HG02588 (cell line): ENCODE results near the gene LBH.

ENCODE experiments used
- ATAC-seq: cut with Tn5 transposase; IDR thresholded peaks from one replicate; pipeline ENCODE4 v1.9.1; 2021; ENCODE audit warnings: mild to moderate bottlenecking, moderate library complexity; ENCODE audit not compliant: unreplicated experiment

The LBH gene

GRCh38 chr2:30234180-30234971, 3.0 kb downstream of the LBH start:
- no peak for ATAC-seq

GRCh38 chr2:30235008-30235655, 3.8 kb downstream of the LBH start:
- no peak for ATAC-seq

- no peak for ATAC-seq
These were observed 4.7 kb downstream of the LBH start for GRCh38 chr2:30235859-30236535.

- ATAC-seq: no peak
These were observed 5.4 kb downstream of the LBH start for GRCh38 chr2:30236591-30237238.

- no peak for ATAC-seq
These were observed 6.1 kb downstream of the LBH start for GRCh38 chr2:30237239-30237965.

GRCh38 chr2:30237966-30238800, 6.8 kb downstream of the LBH start:
- no peak for ATAC-seq

GRCh38 chr2:30239308-30239985, 8.1 kb downstream of the LBH start:
- ATAC-seq: no peak

GRCh38 chr2:30239986-30240752, 8.8 kb downstream of the LBH start:
- no peak for ATAC-seq

GRCh38 chr2:30243231-30243630, 11.9 kb downstream of the LBH start:
- ATAC-seq: no peak

- no peak for ATAC-seq
These were observed 14.0 kb downstream of the LBH start for GRCh38 chr2:30245364-30245763.

- no peak for ATAC-seq
These were observed 17.5 kb downstream of the LBH start for GRCh38 chr2:30248791-30249190.

GRCh38 chr2:30249354-30249753, 18.0 kb downstream of the LBH start:
- ATAC-seq: no peak

- no peak for ATAC-seq
These were observed 19.1 kb downstream of the LBH start for GRCh38 chr2:30250421-30250820.

- ATAC-seq: no peak
These were observed 21.7 kb downstream of the LBH start for GRCh38 chr2:30252723-30253701.

GRCh38 chr2:30253873-30254684, 22.7 kb downstream of the LBH start:
- no peak for ATAC-seq

- ATAC-seq: no peak
These were observed 23.3 kb downstream of the LBH start for GRCh38 chr2:30254685-30255001.

- ATAC-seq: no peak
These were observed 23.7 kb downstream of the LBH start for GRCh38 chr2:30255026-30255425.
